ENCODE data around the gene ZBTB7B.

ZBTB7B gene

DNA sequence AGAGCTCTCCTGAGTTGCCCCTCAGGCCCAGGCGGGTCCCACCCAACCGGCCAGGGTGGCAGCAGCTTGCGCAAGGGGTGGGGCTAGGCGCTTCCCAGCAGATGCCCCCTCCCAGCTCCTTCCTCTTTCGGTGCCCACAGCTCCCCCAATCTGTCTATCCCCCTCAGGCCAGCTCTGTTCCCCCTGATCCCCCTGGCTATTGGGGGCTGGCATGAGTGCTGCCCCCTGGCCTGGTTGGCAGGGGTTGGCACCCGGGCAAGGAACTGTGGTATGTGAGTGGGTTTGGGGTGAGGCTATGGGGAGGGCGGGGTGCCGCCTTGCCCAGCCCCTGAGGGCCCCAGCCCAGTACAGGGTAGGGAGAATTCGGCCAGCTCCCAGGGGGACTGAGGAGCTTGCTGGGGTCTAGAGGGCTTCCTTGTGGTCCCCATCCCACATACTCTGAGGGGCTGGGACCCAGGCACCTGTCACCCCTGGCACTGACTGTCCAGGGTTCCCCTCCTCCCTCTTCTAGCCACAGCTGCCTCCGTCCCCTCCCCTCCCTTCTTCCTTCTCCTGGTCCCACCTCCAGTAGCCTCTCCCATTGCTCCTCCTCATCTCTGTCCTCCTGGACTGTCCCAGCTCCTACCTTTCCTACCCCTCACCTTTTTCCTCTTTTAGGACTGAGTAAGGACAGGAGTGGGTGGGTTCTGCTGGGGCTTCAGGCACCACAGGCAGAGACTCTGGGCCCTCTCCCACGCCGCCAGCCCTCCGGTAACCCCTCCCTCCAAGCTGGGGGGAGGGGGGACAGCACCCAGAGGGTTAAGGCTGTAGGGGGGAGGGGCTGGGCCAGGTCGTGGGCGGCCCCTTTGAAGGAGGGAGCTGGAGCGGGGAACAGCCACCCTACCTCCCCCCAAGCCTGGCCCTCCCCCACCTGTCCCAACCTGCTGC lies 5.7 kb downstream of the ZBTB7B start:
- H3K9me3 Mint-ChIP-seq = no peaks in the 10 kb centered on the region
- H3K27me3 Mint-ChIP-seq = no peaks in the 10 kb centered on the region
- H3K27ac Mint-ChIP-seq = peak overlapping the region; percentile 100
- peaks cover 77% of the 10 kb centered on the region for H3K36me3 Mint-ChIP-seq (ENCODE audit: low read depth)
- H3K4me1 Mint-ChIP-seq (ENCODE audit: low read depth) = peaks cover 94% of the 10 kb centered on the region
- H3K4me3 Mint-ChIP-seq = peak overlapping the region; percentile 92
- intact Hi-C loops (cut with micrococcal nuclease) = loop anchor here (5.0 kb wide), 1 partner anchor 36 kb away; the partner anchor contains the start of genes CKS1B and SHC1

- intact Hi-C loops (cut with micrococcal nuclease) = loop anchor here (5.0 kb wide), 1 partner anchor 37 kb away; the partner anchor contains the start of genes CKS1B and SHC1
- Mint-ChIP-seq H3K4me3 (peak overlapping the region; percentile 92), H3K27me3 (no peaks in the 10 kb centered on the region), H3K9me3 (no peaks in the 10 kb centered on the region), H3K4me1 (ENCODE audit: low read depth) (peaks cover 96% of the 10 kb centered on the region), H3K36me3 (ENCODE audit: low read depth) (peaks cover 77% of the 10 kb centered on the region), H3K27ac (peak overlapping the region; percentile 100)
These were observed 6.7 kb downstream of the ZBTB7B start for GRCh38 chr1:155009221-155009711.

DNA sequence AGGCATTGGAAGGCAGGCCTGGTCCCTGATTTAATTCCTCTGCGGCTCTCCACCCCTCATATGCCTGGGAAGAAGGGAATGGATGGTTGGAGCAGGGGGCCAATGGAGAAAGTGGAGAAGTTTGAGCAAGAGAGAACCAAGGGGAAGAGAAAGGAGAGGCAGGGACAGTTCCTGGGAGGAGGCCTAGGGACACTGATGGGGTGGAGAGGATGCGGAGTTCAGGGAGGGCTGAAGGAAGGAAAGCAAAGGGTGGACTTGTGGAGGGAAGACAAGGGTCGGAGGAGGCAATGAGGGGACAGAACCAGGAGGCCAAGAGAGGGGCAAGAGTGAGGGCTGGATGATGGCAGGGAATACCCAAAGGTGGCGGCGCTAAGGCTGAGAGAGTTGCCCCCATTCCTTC lies 7.1 kb downstream of the ZBTB7B start:
- Mint-ChIP-seq H3K36me3 (ENCODE audit: low read depth) (peaks cover 79% of the 10 kb centered on the region), H3K4me1 (ENCODE audit: low read depth) (peaks cover 92% of the 10 kb centered on the region)
- intact Hi-C loops (cut with micrococcal nuclease) = loop anchor here (5.0 kb wide), 1 partner anchor 37 kb away; the partner anchor contains the start of genes CKS1B and SHC1

GRCh38 chr1:155010211-155010918 lies 7.8 kb downstream of the ZBTB7B start:
- peak overlapping the region; percentile 92 for H3K4me3 Mint-ChIP-seq
- intact Hi-C loops (cut with micrococcal nuclease) = no loop called here
- peak overlapping the region; percentile 100 for H3K27ac Mint-ChIP-seq
- no peaks in the 10 kb centered on the region for H3K27me3 Mint-ChIP-seq
- peaks cover 85% of the 10 kb centered on the region for H3K36me3 Mint-ChIP-seq (ENCODE audit: low read depth)
- peaks cover 90% of the 10 kb centered on the region for H3K4me1 Mint-ChIP-seq (ENCODE audit: low read depth)
- no peaks in the 10 kb centered on the region for H3K9me3 Mint-ChIP-seq

More for the DNA sequence above, 7.1 kb downstream of the ZBTB7B start:
- H3K9me3 Mint-ChIP-seq = no peaks in the 10 kb centered on the region
- H3K4me3 Mint-ChIP-seq = peak overlapping the region; percentile 92
- H3K27ac Mint-ChIP-seq = peak overlapping the region; percentile 100
- no peaks in the 10 kb centered on the region for H3K27me3 Mint-ChIP-seq

GRCh38 chr1:155011004-155011416 lies 8.4 kb downstream of the ZBTB7B start:
- Mint-ChIP-seq H3K36me3 (ENCODE audit: low read depth) (peaks cover 89% of the 10 kb centered on the region), H3K27ac (peak overlapping the region; percentile 100), H3K4me1 (ENCODE audit: low read depth) (peaks cover 90% of the 10 kb centered on the region), H3K4me3 (peak overlapping the region; percentile 92), H3K9me3 (no peaks in the 10 kb centered on the region), H3K27me3 (no peaks in the 10 kb centered on the region)
- intact Hi-C loops (cut with micrococcal nuclease) = no loop called here

DNA sequence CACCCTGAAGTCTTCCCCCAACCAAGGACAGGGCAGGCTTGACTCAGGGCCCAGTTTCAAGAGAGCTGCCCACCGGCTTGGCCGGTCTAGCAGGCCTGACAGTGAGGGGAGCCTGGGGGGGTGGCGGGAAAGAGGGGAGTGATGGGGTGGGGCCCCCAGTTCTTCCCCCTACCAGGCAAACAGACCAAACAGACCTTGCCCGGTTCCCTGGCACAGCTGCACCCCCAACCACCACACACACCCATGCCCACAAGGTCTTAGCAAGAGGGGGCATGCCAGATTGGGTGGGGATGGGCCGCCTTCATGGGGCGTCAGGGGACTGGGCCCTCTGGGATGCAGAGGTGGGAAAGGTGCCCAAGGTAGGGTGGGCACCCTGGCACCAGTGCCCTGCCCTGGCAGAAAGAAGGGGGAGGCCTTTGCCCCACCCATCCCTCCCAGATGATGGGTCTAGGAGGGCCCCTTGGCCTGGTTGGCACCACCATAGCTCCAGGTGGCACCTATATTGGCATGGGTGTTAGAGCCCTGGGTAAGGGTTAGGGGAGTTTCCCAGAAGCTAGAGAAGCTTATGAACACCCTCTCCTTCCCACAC lies 8.9 kb downstream of the ZBTB7B start:
- intact Hi-C loops (cut with micrococcal nuclease) = no loop called here
- Mint-ChIP-seq H3K27me3 (no peaks in the 10 kb centered on the region), H3K27ac (peak overlapping the region; percentile 100), H3K4me1 (ENCODE audit: low read depth) (peaks cover 90% of the 10 kb centered on the region), H3K9me3 (no peaks in the 10 kb centered on the region), H3K4me3 (peak overlapping the region; percentile 92), H3K36me3 (ENCODE audit: low read depth) (peaks cover 89% of the 10 kb centered on the region)

- H3K9me3 Mint-ChIP-seq = no peaks in the 10 kb centered on the region
- H3K27ac Mint-ChIP-seq = peak overlapping the region; percentile 100
- no peaks in the 10 kb centered on the region for H3K27me3 Mint-ChIP-seq
- intact Hi-C loops (cut with micrococcal nuclease) = no loop called here
- peak overlapping the region; percentile 70 for H3K4me3 Mint-ChIP-seq
- H3K4me1 Mint-ChIP-seq (ENCODE audit: low read depth) = peaks cover 90% of the 10 kb centered on the region
- peaks cover 90% of the 10 kb centered on the region for H3K36me3 Mint-ChIP-seq (ENCODE audit: low read depth)
These were observed 9.5 kb downstream of the ZBTB7B start for GRCh38 chr1:155012026-155012546.

GRCh38 chr1:155012776-155013602 lies 10.4 kb downstream of the ZBTB7B start:
- Mint-ChIP-seq H3K4me1 (ENCODE audit: low read depth) (peaks cover 89% of the 10 kb centered on the region), H3K27ac (peak overlapping the region; percentile 100), H3K4me3 (peak overlapping the region; percentile 70), H3K27me3 (no peaks in the 10 kb centered on the region), H3K36me3 (ENCODE audit: low read depth) (peaks cover 92% of the 10 kb centered on the region), H3K9me3 (no peaks in the 10 kb centered on the region)
- intact Hi-C loops (cut with micrococcal nuclease) = no loop called here

DNA sequence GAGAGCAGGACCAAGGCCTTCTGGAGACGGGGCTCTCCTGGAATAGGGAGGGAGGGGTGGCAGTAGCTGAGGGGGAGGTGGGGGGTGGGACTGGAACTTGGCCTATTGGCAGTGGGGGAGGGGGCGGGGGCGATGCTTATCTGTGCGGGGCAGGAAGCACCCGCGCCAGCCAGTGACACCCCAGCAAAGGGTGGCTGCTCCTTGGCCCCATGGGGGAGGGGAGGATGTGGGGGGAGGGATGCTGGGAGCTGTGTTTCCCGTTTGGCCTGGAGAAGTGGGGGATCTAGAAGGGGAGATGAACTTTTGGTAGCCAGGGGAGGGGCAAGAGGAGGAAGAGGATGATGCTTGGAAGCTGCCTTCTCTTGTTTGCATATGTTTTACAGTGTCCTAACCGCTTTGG lies 11.0 kb downstream of the ZBTB7B start:
- Mint-ChIP-seq H3K27ac (peak overlapping the region; percentile 100), H3K4me1 (ENCODE audit: low read depth) (peaks cover 92% of the 10 kb centered on the region), H3K27me3 (no peaks in the 10 kb centered on the region), H3K9me3 (no peaks in the 10 kb centered on the region), H3K36me3 (ENCODE audit: low read depth) (peaks cover 92% of the 10 kb centered on the region), H3K4me3 (no peak overlapping the region)
- intact Hi-C loops (cut with micrococcal nuclease) = no loop called here

GRCh38 chr1:155014709-155015508 lies 12.3 kb downstream of the ZBTB7B start:
- H3K4me3 Mint-ChIP-seq = no peak overlapping the region
- intact Hi-C loops (cut with micrococcal nuclease) = loop anchor here (5.0 kb wide), 1 partner anchor 37 kb away; the partner anchor contains the start of gene ADAM15
- H3K36me3 Mint-ChIP-seq (ENCODE audit: low read depth) = peaks cover 92% of the 10 kb centered on the region
- H3K27ac Mint-ChIP-seq = peak overlapping the region; percentile 50
- H3K27me3 Mint-ChIP-seq = no peaks in the 10 kb centered on the region
- peaks cover 92% of the 10 kb centered on the region for H3K4me1 Mint-ChIP-seq (ENCODE audit: low read depth)
- no peaks in the 10 kb centered on the region for H3K9me3 Mint-ChIP-seq

- H3K36me3 Mint-ChIP-seq (ENCODE audit: low read depth) = peaks cover 89% of the 10 kb centered on the region
- no peaks in the 10 kb centered on the region for H3K27me3 Mint-ChIP-seq
- peaks cover 88% of the 10 kb centered on the region for H3K4me1 Mint-ChIP-seq (ENCODE audit: low read depth)
- H3K9me3 Mint-ChIP-seq = no peaks in the 10 kb centered on the region
- H3K4me3 Mint-ChIP-seq = no peak overlapping the region
- H3K27ac Mint-ChIP-seq = peak overlapping the region; percentile 50
- intact Hi-C loops (cut with micrococcal nuclease) = loop anchor here (5.0 kb wide), 1 partner anchor 37 kb away; the partner anchor contains the start of gene ADAM15
These were observed 13.1 kb downstream of the ZBTB7B start for GRCh38 chr1:155015527-155016230.
